K562 (cell line): ENCODE data around the gene TGM1. TPM values are rescaled to one million over a fixed set of nuclear protein-coding genes. Genes with fewer than 3 reads are reported as not detected.

Experiments
- CSDE1 ChIP-seq, 2 experiments: fragments of 450-650 bp; IDR thresholded peaks; 2 replicates each; pipeline ENCODE4 v1.6.1; 2016; ENCODE audit warnings: mild to moderate bottlenecking in 1 of 2
- DIDO1 ChIP-seq: fragments of 450-650 bp; IDR thresholded peaks from 2 replicates; pipeline ENCODE4 v1.6.1; 2016; ENCODE audit warnings: low read depth, missing biosample characterization, missing genetic modification characterization
- ESRRB ChIP-seq: fragments of 250-450 bp; sonication (Bioruptor Pico); IDR thresholded peaks from 2 replicates; pipeline ENCODE4 v1.5.0; 2020; ENCODE audit warnings: mild to moderate bottlenecking, moderate library complexity, borderline replicate concordance
- ETS2 ChIP-seq: IDR thresholded peaks from 2 replicates; pipeline ENCODE4 v1.6.1; 2016; ENCODE audit warnings: borderline replicate concordance, missing genetic modification characterization, mild to moderate bottlenecking, moderate library complexity, missing compliant biosample characterization; ENCODE audit not compliant: poor library complexity, severe bottlenecking
- HMG20B ChIP-seq: fragments of 250-450 bp; sonication (Bioruptor Pico); IDR thresholded peaks from 2 replicates; pipeline ENCODE4 v1.5.0; 2021; ENCODE audit warnings: mild to moderate bottlenecking
- KAT7 ChIP-seq: sonication (generic); formaldehyde crosslinking; IDR thresholded peaks from 2 replicates; pipeline ENCODE4 v1.8.0; 2022; ENCODE audit warnings: missing genetic modification reagents, mild to moderate bottlenecking, borderline replicate concordance
- KLF13 ChIP-seq: fragments of 450-650 bp; IDR thresholded peaks from 2 replicates; pipeline ENCODE4 v1.6.1; 2016; ENCODE audit warnings: missing genetic modification characterization, low read depth, mild to moderate bottlenecking, missing compliant biosample characterization, moderate library complexity, borderline replicate concordance
- NEUROD1 ChIP-seq: fragments of 150-350 bp; IDR thresholded peaks from 2 replicates; pipeline ENCODE4 v1.6.1; 2014; ENCODE audit warnings: borderline replicate concordance, low read length, low read depth; ENCODE audit not compliant: partially characterized antibody
- NFIX ChIP-seq: fragments of 250-450 bp; sonication (Bioruptor Pico); IDR thresholded peaks from 2 replicates; pipeline ENCODE4 v1.4.0; 2020; ENCODE audit warnings: low read depth, mild to moderate bottlenecking, moderate library complexity
- NFRKB ChIP-seq: fragments of 450-650 bp; IDR thresholded peaks from 2 replicates; pipeline ENCODE4 v1.6.1; 2016; ENCODE audit warnings: low read depth
- PHB ChIP-seq: fragments of 250-450 bp; sonication (Bioruptor Pico); IDR thresholded peaks from 2 replicates; pipeline ENCODE4 v1.5.0; 2021
- PHF20 ChIP-seq: fragments of 450-650 bp; IDR thresholded peaks from 2 replicates; pipeline ENCODE4 v1.6.1; 2018; ENCODE audit not compliant: partially characterized antibody
- POLR3G ChIP-seq: IDR thresholded peaks from 2 replicates; pipeline ENCODE4 v1.6.1; 2011; ENCODE audit not compliant: insufficient read length, insufficient replicate concordance; ENCODE audit errors: extremely low read depth
- RB1 ChIP-seq: fragments of 450-650 bp; IDR thresholded peaks from 2 replicates; pipeline ENCODE4 v1.6.1; 2017; ENCODE audit warnings: low read depth, mild to moderate bottlenecking
- RHOXF2B ChIP-seq: fragments of 250-450 bp; sonication (Bioruptor Pico); conservative IDR thresholded peaks from 2 replicates; pipeline ENCODE4 v1.5.1; 2021
- SFPQ ChIP-seq: fragments of 200-400 bp; formaldehyde crosslinking; IDR thresholded peaks from 2 replicates; pipeline ENCODE4 v1.6.1; 2017; ENCODE audit warnings: mild to moderate bottlenecking, low read depth, low read length, moderate library complexity
- TEAD2 ChIP-seq: fragments of 450-650 bp; IDR thresholded peaks from 2 replicates; pipeline ENCODE4 v1.6.1; 2016; ENCODE audit warnings: missing genetic modification characterization, control low read depth, missing compliant biosample characterization
- USF2 ChIP-seq: sonication (generic); formaldehyde crosslinking; IDR thresholded peaks from 2 replicates; pipeline ENCODE4 v1.5.0; 2020; ENCODE audit warnings: missing genetic modification reagents
- ZFP36 ChIP-seq: fragments of 150-350 bp; IDR thresholded peaks from 2 replicates; pipeline ENCODE4 v1.6.1; 2018; ENCODE audit warnings: low read length, low read depth; ENCODE audit not compliant: partially characterized antibody
- ZNF507 ChIP-seq: conservative IDR thresholded peaks from 2 replicates; pipeline ENCODE4 v1.6.1; 2017; ENCODE audit warnings: missing genetic modification characterization, missing compliant biosample characterization
- ZNF764 ChIP-seq: fragments of 250-450 bp; sonication (Bioruptor Pico); IDR thresholded peaks from 2 replicates; pipeline ENCODE4 v1.4.0; 2020; ENCODE audit warnings: low read depth, mild to moderate bottlenecking, moderate library complexity
- polyA plus RNA-seq, 8 experiments: library from polyadenylated mRNA; depleted of rRNA in 4 of 8; stranded (reverse) in 5 of 8; unstranded in 3 of 8; fragments of >200 nt; fragmentation: Nextera tagmentation in 2 of 8; fragmentation: Illumina TruSeq in 1 of 8; extraction: Ambion mirVana in 2 of 8; extraction: Trizol in 1 of 8; gene quantifications; 2 replicates each; pipeline versions ENCODE4 v1.2.1 to v1.2.3, GENCODE V29; 2011 to 2014; ENCODE audit warnings: inconsistent platforms in 1 of 8, missing spikeins in 1 of 8
- total RNA-seq, 7 experiments: library from RNA; depleted of rRNA in 6 of 7; stranded (reverse); fragments of >200 nt in 6 of 7; fragmentation: Illumina TruSeq in 2 of 7; extraction: Trizol in 2 of 7; gene quantifications; 2 replicates each; pipeline versions ENCODE4 v1.2.1 to v1.2.3, GENCODE V29; 2011 to 2021; ENCODE audit warnings: low replicate concordance in 1 of 7
- TF ChIP-seq, protein P1 (sequence below), 2 experiments: fragments of 450-650 bp in 1 of 2; IDR thresholded peaks; 2 replicates each; pipeline ENCODE4 v1.6.1; 2011 to 2017; ENCODE audit warnings: low read depth in 2 of 2, antibody characterized with exemption in 1 of 2, borderline replicate concordance in 1 of 2, low read length in 1 of 2, mild to moderate bottlenecking in 1 of 2, mixed read lengths in 1 of 2; ENCODE audit not compliant: control insufficient read depth in 1 of 2

TGM1 gene
- total and polyA plus RNA-seq, 9 of the 15 experiments (the other 6 are each of a cell fraction or from before 2014, with no cell fraction given) = 0.13 to 4.4 (median 0.88) TPM

DNA sequence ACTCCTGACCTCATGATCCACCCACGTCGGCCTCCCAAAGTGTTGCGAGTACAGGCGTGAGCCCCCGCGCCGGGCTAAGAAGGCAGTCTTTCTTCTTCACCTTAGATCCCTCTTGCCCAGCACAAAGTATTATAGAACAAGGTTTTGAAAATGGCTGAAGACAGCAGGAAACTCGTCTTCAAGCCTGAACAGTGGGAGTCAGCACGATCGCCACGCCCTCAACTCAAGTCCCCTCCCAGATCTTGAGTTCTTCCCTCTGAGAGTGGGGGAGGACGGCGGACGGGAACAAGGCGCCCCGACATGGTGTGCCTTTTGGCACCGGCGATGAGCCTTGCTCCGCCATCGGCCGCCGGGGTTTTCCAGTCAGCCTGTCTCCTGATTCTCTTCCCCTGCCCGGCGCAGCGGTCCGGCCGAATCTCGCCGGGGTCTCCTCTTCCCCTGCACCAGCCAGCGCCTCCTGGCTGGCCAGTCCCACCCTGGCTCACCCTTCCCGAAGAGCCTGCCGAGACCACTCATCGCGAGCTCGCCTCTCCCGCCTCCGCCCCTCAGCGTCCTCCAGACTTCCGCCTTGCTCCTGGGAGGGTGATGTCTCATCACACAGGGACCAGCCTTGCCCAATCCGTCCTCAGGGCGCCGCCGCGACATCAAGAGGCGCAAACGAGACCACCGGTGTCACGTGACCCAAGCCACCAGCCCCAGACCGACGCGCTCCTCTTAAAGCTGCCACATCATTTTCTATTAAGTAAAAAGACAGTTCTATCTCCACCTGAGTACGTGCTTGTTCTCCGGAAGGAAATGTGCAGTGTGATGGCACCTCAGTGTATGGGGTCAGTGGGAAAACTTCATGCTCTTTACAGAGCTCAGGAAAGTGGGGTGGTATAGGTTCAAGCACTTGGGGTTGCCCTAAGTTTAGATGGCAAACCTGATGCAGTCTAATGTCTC lies 49.8 kb downstream of the TGM1 start, which contains the start of gene CHMP4A (continued):
- TF ChIP-seq SFPQ (no peak), DIDO1 (tag) (peak; percentile 84), TEAD2 (no peak), ZNF764 (CRISPR knock-in tag) (peak; percentile 45; the same call in 1 of the 2 replicates), NFIX (no peak), NFRKB (peak; percentile 90), ESRRB (CRISPR knock-in tag) (no peak), POLR3G (no peak), NEUROD1 (no peak), HMG20B (CRISPR knock-in tag) (0 out of 2 replicates have a peak, but pooled peaks have one; percentile 16), PHF20 (peak; percentile 94), ZNF507 (tag) (no peak), CSDE1 (IDR thresholded peaks at IDR 0.05) (peak in 1 of 2 experiments; percentile 58; a peak in 1 of 4 replicates), RB1 (peak; percentile 37), ETS2 (no peak), ZFP36 (no peak), USF2 (CRISPR knock-in tag) (peak; percentile 96), KLF13 (tag) (0 out of 2 replicates have a peak, but pooled peaks have one; percentile 54), PHB (no peak), RHOXF2B (CRISPR knock-in tag) (no peak), KAT7 (CRISPR knock-in tag) (no peak)
- TF ChIP-seq, protein P1, sequence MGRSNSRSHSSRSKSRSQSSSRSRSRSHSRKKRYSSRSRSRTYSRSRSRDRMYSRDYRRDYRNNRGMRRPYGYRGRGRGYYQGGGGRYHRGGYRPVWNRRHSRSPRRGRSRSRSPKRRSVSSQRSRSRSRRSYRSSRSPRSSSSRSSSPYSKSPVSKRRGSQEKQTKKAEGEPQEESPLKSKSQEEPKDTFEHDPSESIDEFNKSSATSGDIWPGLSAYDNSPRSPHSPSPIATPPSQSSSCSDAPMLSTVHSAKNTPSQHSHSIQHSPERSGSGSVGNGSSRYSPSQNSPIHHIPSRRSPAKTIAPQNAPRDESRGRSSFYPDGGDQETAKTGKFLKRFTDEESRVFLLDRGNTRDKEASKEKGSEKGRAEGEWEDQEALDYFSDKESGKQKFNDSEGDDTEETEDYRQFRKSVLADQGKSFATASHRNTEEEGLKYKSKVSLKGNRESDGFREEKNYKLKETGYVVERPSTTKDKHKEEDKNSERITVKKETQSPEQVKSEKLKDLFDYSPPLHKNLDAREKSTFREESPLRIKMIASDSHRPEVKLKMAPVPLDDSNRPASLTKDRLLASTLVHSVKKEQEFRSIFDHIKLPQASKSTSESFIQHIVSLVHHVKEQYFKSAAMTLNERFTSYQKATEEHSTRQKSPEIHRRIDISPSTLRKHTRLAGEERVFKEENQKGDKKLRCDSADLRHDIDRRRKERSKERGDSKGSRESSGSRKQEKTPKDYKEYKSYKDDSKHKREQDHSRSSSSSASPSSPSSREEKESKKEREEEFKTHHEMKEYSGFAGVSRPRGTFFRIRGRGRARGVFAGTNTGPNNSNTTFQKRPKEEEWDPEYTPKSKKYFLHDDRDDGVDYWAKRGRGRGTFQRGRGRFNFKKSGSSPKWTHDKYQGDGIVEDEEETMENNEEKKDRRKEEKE (IDR thresholded peaks at IDR 0.05; ENCODE audit: borderline replicate concordance in 1 of 2, control insufficient read depth in 1 of 2, low read depth in 2 of 2, low read length in 1 of 2) = no peak
